SIG-M5 treated with dmso at 0.1 percent for 504 hours (cell line): ENCODE measurements around the gene CSF2RB.

Source experiments
- DNase-seq: peaks from one replicate; lab custom pipeline; 2025; ENCODE audit not compliant: unreplicated experiment; lab: John Stamatoyannopoulos, UW

CSF2RB gene

GRCh38 chr22:36934418-36935312 lies 21.2 kb downstream of the CSF2RB start:
- DNase-seq, result no peak

- no peak for DNase-seq
Observed at GRCh38 chr22:36935313-36935610, 21.8 kb downstream of the CSF2RB start.

GRCh38 chr22:36935694-36936093 lies 22.3 kb downstream of the CSF2RB start:
- no peak for DNase-seq

GRCh38 chr22:36936362-36937116 lies 23.1 kb downstream of the CSF2RB start:
- no peak for DNase-seq

- no peak for DNase-seq
Observed at GRCh38 chr22:36937319-36938027, 24.0 kb downstream of the CSF2RB start.

GRCh38 chr22:36938028-36938425 lies 24.6 kb downstream of the CSF2RB start:
- DNase-seq, result no peak

GRCh38 chr22:36938886-36939285 lies 25.5 kb downstream of the CSF2RB start:
- DNase-seq, result no peak

GRCh38 chr22:36940676-36941075 lies 27.2 kb downstream of the CSF2RB start:
- no peak for DNase-seq

GRCh38 chr22:36942556-36942955 lies 29.1 kb downstream of the CSF2RB start:
- DNase-seq, result no peak

GRCh38 chr22:36946421-36947158 lies 33.2 kb downstream of the CSF2RB start:
- DNase-seq, result no peak

GRCh38 chr22:36948273-36949225 lies 35.1 kb downstream of the CSF2RB start:
- DNase-seq, result no peak

GRCh38 chr22:36950797-36951590 lies 37.6 kb downstream of the CSF2RB start:
- DNase-seq, result no peak

- DNase-seq, result no peak
Observed at GRCh38 chr22:36951746-36952145, 38.3 kb downstream of the CSF2RB start.

- no peak for DNase-seq
Observed at GRCh38 chr22:36953239-36954080, 40.0 kb downstream of the CSF2RB start.

- no peak for DNase-seq
Observed at GRCh38 chr22:36954251-36955014, 41.0 kb downstream of the CSF2RB start.

GRCh38 chr22:36955691-36956090 lies 42.3 kb downstream of the CSF2RB start:
- no peak for DNase-seq

- DNase-seq, result no peak
Observed at GRCh38 chr22:36958366-36958765, 44.9 kb downstream of the CSF2RB start.
